Astrocyte of the spinal cord (primary cell): ENCODE results near the gene ADARB1.
A peak's percentile ranks its signal among the peaks of the same experiment; 100 is the strongest.
"Not testable (repeated sequence)": the region's sequence is repeated elsewhere in the genome, so short reads cannot be mapped to it uniquely, and the experiment has no call there.

Experiments
- DNase-seq: peaks from one replicate; pipeline ENCODE4 v3.0.0; 2011; ENCODE audit warnings: low read depth, low spot score
- H3K4me3 ChIP-seq: 2 replicates; pipeline ENCODE4 v1.5.1; 2011; ENCODE audit warnings: low read depth, mild to moderate bottlenecking, low read length, moderate library complexity
- in situ Hi-C: cut with HindIII; loops from 2 replicates; pipeline ENCODE4 v1.10.0; 2017; ENCODE audit warnings: low sequenced_read_pairs
- TF ChIP-seq, protein P1 (sequence below): IDR thresholded peaks from 2 replicates; pipeline ENCODE4 v1.5.1; 2012; ENCODE audit warnings: low read depth, mild to moderate bottlenecking, low read length, inconsistent platforms

The ADARB1 gene, protein sequence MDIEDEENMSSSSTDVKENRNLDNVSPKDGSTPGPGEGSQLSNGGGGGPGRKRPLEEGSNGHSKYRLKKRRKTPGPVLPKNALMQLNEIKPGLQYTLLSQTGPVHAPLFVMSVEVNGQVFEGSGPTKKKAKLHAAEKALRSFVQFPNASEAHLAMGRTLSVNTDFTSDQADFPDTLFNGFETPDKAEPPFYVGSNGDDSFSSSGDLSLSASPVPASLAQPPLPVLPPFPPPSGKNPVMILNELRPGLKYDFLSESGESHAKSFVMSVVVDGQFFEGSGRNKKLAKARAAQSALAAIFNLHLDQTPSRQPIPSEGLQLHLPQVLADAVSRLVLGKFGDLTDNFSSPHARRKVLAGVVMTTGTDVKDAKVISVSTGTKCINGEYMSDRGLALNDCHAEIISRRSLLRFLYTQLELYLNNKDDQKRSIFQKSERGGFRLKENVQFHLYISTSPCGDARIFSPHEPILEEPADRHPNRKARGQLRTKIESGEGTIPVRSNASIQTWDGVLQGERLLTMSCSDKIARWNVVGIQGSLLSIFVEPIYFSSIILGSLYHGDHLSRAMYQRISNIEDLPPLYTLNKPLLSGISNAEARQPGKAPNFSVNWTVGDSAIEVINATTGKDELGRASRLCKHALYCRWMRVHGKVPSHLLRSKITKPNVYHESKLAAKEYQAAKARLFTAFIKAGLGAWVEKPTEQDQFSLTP

DNA sequence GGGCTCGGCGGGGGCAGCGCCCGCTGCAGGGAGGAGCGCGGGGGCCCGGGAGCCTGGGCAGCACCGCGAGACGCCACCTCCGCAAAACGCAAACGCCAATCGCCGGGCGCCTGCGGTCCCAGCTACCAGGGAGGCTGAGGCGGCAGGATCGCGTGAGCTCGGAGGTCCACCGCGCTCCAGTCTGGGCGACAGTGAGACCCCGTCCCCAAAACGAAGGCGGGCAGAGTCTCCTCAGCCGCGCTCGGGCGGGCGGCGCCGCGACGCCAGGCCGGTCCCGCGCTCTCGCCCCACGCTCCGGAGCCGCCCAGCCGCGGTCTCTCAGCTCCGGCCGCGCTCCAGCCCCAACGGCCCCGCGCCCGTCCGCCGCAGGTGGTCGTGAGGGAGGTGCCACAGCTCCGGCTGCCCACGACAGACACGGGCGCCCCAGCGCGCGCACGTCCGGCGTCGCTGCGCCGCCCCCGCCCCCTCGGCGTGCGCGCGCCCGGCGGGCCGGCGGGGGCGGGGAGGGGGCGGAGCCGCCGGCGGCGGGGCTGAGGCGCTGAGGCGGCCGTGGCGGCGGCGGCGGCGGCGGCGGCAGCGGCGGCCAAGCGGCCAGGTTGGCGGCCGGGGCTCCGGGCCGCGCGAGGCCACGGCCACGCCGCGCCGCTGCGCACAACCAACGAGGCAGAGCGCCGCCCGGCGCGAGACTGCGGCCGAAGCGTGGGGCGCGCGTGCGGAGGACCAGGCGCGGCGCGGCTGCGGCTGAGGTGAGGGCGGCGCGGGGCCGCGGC, at the start of gene ADARB1:
Gene ADARB1, plus strand, starts transcription at position 533 of the 770 bp plus-strand sequence. CDS start 97,077 bp downstream, outside the sequence.
- peak within 1 kb of the TSS; percentile 64 for H3K4me3 ChIP-seq
- TF ChIP-seq, protein P1, sequence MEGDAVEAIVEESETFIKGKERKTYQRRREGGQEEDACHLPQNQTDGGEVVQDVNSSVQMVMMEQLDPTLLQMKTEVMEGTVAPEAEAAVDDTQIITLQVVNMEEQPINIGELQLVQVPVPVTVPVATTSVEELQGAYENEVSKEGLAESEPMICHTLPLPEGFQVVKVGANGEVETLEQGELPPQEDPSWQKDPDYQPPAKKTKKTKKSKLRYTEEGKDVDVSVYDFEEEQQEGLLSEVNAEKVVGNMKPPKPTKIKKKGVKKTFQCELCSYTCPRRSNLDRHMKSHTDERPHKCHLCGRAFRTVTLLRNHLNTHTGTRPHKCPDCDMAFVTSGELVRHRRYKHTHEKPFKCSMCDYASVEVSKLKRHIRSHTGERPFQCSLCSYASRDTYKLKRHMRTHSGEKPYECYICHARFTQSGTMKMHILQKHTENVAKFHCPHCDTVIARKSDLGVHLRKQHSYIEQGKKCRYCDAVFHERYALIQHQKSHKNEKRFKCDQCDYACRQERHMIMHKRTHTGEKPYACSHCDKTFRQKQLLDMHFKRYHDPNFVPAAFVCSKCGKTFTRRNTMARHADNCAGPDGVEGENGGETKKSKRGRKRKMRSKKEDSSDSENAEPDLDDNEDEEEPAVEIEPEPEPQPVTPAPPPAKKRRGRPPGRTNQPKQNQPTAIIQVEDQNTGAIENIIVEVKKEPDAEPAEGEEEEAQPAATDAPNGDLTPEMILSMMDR, result no peak
- peak; percentile 44 for DNase-seq
- in situ Hi-C loops, result no loop called here

DNA sequence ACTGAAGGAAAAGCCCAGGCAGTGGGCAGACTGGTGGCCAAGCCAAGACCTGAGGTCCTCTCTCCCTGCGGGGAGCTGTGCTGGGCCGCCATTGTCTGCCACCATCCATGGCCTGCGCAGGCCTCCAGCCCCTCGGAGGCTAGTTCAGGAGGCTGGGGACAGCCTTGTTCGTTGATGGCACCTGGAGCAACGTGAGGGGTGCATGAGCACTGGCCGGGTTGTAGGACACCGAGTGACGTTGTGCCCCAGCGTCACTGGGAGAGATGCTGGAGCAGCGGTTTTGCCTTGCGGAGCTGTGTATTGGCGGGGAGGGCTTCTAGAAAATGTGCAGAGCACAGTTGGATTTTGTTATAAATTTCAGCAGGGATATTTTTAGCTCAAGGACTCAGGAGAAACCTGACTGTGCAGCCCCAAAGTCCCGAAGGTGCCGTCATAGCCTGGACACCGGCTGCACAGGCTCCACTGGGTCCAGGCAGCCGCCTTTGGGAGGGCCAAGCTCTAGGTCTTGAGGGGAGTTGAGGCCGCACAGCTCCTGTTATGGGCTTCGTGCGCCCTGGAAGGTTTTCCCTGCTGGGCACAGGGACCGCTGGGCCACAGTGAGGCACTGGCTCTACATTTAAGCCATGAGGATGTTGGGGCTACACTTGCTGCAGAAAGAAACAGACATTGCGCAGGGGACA, 48.2 kb upstream of the ADARB1 start:
- no peak for DNase-seq
- TF ChIP-seq, protein P1, result no peak
- H3K4me3 ChIP-seq, result no peak overlapping the region
- in situ Hi-C loops, result no loop called here

DNA sequence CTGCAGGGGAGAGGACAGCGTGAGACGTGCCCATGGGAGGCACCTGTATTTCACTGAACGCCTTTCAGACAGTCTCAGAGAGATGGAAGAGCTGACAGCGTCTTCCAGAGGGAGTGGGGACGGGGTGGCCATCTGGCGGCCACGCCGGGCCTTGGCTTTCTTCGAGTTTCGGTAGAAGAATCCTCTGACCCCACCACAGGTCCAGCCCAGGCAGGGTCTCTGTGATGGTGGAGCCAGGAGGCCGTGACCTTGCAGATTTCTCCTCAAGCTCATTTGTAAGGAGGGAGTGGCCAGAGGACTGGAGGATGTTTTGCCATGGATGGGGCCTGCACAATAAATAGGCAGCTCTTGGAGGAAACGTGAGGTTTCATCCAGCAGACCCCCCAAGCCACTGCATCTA, 47.6 kb upstream of the ADARB1 start:
- TF ChIP-seq, protein P1, result no peak
- in situ Hi-C loops, result no loop called here
- no peak for DNase-seq
- H3K4me3 ChIP-seq, result no peak overlapping the region

DNA sequence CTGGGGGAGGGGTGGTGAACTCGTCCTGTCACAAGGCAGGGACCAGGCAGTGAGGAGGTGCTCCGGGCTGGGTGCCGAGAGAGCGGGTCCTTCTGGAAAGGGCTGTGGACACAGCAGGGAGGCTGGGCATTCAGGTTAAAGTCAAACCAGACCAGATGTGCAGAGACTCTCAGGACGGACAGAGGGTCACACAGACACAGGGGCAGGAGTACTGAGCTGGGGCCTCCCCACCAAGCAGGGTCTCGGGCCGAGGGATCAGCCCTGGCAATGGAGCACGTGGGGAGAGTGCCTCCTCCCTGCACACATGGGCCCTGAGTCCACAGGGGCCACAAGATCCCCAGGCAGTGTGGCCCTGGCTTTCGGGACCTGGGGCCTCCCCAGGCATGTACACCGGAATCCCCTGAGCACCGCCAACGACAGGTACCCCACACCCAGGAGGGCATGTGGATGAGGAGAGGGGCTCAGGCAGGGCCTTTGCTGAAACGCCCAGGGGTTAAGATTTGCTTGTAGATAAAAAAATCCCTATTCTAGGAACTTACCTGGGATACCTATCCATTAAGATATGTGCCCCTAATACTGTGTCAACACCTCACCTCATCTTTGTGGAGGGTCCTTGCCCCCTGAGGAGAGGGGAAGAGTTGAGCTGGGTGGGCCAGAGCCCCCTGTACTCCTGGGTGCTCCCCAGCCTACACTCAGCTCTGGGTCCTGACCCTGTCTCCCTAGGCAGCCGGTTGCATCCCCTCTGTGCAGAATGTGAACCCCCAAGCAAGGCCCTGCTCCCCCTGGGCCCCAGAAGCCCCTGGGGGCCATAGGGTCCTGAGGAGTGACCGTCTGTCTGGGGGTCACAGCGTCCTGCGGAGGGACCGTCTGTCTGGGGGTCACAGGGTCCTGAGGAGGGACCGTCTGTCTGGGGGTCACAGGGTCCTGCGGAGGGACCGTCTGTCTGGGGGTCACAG, 46.9 kb upstream of the ADARB1 start:
- H3K4me3 ChIP-seq, result no peak overlapping the region
- no peak for DNase-seq
- in situ Hi-C loops, result no loop called here
- TF ChIP-seq, protein P1, result no peak

DNA sequence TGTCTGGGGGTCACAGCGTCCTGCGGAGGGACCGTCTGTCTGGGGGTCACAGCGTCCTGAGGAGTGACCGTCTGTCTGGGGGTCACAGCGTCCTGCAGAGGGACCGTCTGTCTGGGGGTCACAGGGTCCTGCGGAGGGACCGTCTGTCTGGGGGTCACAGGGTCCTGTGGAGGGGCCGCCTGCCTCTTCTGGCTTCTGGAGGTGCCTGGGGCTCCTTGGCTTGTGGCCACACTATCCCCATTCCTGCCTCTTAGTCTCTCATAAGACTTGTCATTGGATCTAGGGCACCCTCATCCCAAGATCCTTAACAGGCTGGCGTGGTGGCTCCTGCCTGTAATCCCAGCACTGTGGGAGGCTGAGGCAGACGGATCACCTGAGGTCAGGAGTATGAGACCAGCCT, 45.7 kb upstream of the ADARB1 start:
- DNase-seq, in situ Hi-C loops, H3K4me3 ChIP-seq: not testable (repeated sequence)

DNA sequence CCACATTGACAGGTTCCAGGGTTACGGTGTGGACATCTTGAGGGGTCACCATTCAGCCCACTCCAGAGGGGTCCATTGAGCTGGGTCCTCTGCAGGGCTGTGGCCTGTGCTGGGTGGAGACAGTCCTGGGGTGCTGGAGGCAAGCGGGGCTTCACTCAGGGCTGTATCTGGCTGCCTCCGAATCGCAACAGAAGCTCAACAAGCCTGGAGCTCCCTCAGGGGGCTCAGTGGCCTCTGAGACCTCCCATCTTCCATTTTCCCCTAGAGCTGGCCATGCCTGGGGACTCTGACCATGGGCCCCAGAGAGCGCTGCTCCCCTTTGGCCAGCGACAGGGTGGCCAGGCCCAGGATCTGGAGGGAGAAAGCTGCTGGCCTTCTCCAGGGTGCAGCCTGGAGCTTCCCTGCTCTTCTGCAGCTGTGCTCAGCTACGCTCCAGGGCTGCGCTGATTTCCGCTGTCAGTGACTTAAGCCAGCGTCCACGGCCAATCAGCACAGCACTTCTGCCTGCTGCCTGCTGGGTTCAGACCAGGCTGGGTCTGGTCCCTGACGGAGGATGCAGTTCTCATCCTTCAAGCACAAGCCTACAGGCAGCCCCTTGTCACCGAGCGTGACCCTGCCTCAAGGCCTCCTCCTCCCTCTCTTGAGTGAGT, 45.0 kb upstream of the ADARB1 start:
- in situ Hi-C loops, result no loop called here
- no peak overlapping the region for H3K4me3 ChIP-seq
- TF ChIP-seq, protein P1, result no peak
- DNase-seq, result peak; percentile 65
